Measurements from ENCODE around the gene CDH4. TPM values are rescaled to one million over a fixed set of nuclear protein-coding genes. Genes with fewer than 3 reads are reported as not detected.

CDH4 gene
- total and polyA plus RNA-seq, 2 of the 13 experiments (the other 11 are each of a cell fraction or from before 2014, with no cell fraction given) = not detected

DNA sequence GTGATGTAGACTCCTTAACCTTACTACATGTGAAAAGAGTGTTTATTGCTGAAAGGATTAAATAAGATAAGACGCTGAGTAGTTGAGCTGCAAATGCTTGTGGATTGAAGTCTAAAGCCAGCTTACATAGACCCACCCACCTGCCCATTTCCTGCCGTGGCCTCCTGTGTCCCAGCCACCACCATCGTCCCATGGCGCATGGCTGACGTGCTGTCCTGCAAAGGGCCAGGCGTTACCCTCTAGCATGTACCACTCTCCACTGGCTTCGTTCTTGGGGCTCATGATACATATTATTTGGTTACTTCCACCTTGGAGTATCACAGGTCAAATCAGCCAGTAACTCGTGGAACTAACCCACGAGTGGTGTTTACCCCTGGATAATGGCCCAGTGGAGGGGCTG lies 181.8 kb downstream of the CDH4 start (continued):
- TF ChIP-seq, protein P1, sequence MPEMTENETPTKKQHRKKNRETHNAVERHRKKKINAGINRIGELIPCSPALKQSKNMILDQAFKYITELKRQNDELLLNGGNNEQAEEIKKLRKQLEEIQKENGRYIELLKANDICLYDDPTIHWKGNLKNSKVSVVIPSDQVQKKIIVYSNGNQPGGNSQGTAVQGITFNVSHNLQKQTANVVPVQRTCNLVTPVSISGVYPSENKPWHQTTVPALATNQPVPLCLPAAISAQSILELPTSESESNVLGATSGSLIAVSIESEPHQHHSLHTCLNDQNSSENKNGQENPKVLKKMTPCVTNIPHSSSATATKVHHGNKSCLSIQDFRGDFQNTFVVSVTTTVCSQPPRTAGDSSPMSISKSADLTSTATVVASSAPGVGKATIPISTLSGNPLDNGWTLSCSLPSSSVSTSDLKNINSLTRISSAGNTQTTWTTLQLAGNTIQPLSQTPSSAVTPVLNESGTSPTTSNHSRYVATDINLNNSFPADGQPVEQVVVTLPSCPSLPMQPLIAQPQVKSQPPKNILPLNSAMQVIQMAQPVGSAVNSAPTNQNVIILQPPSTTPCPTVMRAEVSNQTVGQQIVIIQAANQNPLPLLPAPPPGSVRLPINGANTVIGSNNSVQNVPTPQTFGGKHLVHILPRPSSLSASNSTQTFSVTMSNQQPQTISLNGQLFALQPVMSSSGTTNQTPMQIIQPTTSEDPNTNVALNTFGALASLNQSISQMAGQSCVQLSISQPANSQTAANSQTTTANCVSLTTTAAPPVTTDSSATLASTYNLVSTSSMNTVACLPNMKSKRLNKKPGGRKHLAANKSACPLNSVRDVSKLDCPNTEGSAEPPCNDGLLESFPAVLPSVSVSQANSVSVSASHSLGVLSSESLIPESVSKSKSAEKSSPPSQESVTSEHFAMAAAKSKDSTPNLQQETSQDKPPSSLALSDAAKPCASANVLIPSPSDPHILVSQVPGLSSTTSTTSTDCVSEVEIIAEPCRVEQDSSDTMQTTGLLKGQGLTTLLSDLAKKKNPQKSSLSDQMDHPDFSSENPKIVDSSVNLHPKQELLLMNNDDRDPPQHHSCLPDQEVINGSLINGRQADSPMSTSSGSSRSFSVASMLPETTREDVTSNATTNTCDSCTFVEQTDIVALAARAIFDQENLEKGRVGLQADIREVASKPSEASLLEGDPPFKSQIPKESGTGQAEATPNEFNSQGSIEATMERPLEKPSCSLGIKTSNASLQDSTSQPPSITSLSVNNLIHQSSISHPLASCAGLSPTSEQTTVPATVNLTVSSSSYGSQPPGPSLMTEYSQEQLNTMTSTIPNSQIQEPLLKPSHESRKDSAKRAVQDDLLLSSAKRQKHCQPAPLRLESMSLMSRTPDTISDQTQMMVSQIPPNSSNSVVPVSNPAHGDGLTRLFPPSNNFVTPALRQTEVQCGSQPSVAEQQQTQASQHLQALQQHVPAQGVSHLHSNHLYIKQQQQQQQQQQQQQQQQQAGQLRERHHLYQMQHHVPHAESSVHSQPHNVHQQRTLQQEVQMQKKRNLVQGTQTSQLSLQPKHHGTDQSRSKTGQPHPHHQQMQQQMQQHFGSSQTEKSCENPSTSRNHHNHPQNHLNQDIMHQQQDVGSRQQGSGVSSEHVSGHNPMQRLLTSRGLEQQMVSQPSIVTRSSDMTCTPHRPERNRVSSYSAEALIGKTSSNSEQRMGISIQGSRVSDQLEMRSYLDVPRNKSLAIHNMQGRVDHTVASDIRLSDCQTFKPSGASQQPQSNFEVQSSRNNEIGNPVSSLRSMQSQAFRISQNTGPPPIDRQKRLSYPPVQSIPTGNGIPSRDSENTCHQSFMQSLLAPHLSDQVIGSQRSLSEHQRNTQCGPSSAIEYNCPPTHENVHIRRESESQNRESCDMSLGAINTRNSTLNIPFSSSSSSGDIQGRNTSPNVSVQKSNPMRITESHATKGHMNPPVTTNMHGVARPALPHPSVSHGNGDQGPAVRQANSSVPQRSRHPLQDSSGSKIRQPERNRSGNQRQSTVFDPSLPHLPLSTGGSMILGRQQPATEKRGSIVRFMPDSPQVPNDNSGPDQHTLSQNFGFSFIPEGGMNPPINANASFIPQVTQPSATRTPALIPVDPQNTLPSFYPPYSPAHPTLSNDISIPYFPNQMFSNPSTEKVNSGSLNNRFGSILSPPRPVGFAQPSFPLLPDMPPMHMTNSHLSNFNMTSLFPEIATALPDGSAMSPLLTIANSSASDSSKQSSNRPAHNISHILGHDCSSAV (CRISPR knock-in tag; IDR thresholded peaks at IDR 0.05; ENCODE audit: borderline replicate concordance) = no peak
- no peak for TF ChIP-seq MIER3 (CRISPR knock-in tag; IDR thresholded peaks at IDR 0.05; ENCODE audit: borderline replicate concordance)

DNA sequence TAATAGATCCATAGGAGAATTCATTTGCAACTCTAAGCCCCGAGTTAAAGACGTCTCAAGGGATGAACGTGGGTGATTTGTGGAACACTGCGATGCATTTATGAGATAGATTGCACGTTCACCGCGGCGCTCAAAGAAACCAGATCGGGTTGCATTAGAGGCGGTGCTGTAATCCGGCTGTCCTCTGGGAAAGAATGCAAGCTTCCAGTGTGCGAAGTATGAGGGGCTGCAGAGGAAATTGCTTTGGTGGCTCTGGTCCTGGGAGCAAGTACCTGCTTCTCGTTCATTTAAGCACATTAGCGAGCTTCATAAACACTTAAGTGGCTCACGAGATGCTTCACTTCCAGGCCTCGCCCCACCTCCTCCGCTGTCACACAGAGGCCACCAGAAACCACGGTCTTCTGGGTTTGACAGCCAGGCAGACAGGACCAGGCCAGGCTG lies 182.3 kb downstream of the CDH4 start:
- Histone ChIP-seq H3K36me3 (replicated peaks in 1 of 2; ENCODE audit: control insufficient read depth in 1 of 2, insufficient read depth in 2 of 2, low read length in 2 of 2) (no peaks in the 10 kb centered on the region), H3K4me3 (replicated peaks in 1 of 3; ENCODE audit: insufficient read depth in 1 of 3, low read depth in 2 of 3, low read length in 3 of 3) (no peak overlapping the region), H3K9me3 (ENCODE audit: low read length) (no peaks in the 10 kb centered on the region), H3K27me3 (ENCODE audit: control insufficient read depth in 1 of 2, insufficient read depth in 2 of 2, low read length in 2 of 2) (peaks cover 1 to 43% of the 10 kb centered on the region in 2 experiments; a peak in 4 of 5 replicates), H3K9ac (ENCODE audit: insufficient read depth, low read depth, low read length) (no peak overlapping the region), H3K4me2 (ENCODE audit: low read depth, low read length) (no peak overlapping the region), H3K4me1 (ENCODE audit: insufficient read depth, low read length) (no peaks in the 10 kb centered on the region), H4K20me1 (ENCODE audit: insufficient read depth, low read length) (no peaks in the 10 kb centered on the region), H3K79me2 (ENCODE audit: insufficient read depth, low read length) (no peaks in the 10 kb centered on the region), H3K27ac (ENCODE audit: extremely low read length, insufficient read depth, low read length) (no peak overlapping the region), H2AFZ (ENCODE audit: low read length) (no peak overlapping the region)
- in situ Hi-C loops (cut with HindIII; ENCODE audit: extremely low pct_ligation_motif_present, low pct_unique_long_range_greater_than_20kb) = no loop called here
- ChIA-PET CTCF (ENCODE audit: low intra/inter-chr PET ratio, low total read pairs) (no interaction called here), POLR2A (no interaction called here)
- TF ChIP-seq ZNF75D (CRISPR knock-in tag; IDR thresholded peaks at IDR 0.05; ENCODE audit: borderline replicate concordance) = no peak
- TF ChIP-seq WIZ (CRISPR knock-in tag; IDR thresholded peaks at IDR 0.05) = no peak
- no peak for TF ChIP-seq MATR3 (CRISPR knock-in tag; IDR thresholded peaks at IDR 0.05)
- no peak for TF ChIP-seq SMAD9 (CRISPR knock-in tag; IDR thresholded peaks at IDR 0.05)
- TF ChIP-seq ZNF343 (CRISPR knock-in tag; IDR thresholded peaks at IDR 0.05) = no peak
- BruUV-seq (replicated peaks) = no TSS peak
- no peak for ATAC-seq
- intact Hi-C loops (cut with micrococcal nuclease; ENCODE audit: unreplicated experiment) = no loop called here
- no peak for DNase-seq (ENCODE audit: low spot score)
- FAIRE-seq = no peak
- WGBS (ENCODE audit: low lambda C conversion rate) = 15% methylated on average over 18 of the region's 18 CpGs

Data from HepG2 (cell line).